Activated naive CD8-positive, alpha-beta T cell treated with anti-CD3 and anti-CD28 coated beads, Interleukin-2, amount 10 ng/mL, durations not matched to agents 7 days and 5 days (primary cell): ENCODE results near the gene MKNK2. TPM values are rescaled to one million over a fixed set of nuclear protein-coding genes. Genes with fewer than 3 reads are reported as not detected.
"Not testable (repeated sequence)": the region's sequence is repeated elsewhere in the genome, so short reads cannot be mapped to it uniquely, and the experiment has no call there.

ENCODE experiments used
- ATAC-seq: fragments of 150-1000 bp; cut with Tn5 transposase; one replicate; pipeline ENCODE4 v1.10.0; 2021; ENCODE audit warnings: low read depth, moderate library complexity
- POLR2A ChIA-PET: fragments of 350-600 bp; sonication (Branson Sonifier 250); formaldehyde crosslinking; loops from one replicate; lab custom pipeline; 2021; ENCODE audit warnings: antibody characterized with exemption; lab: Charles Lee
- DNase-seq: peaks from one replicate; pipeline ENCODE4 v3.0.0; 2021
- H3K27ac Mint-ChIP-seq: one replicate; pipeline ENCODE4 v1.8.0; 2022; ENCODE audit warnings: mild to moderate bottlenecking, mixed read lengths
- H3K27me3 Mint-ChIP-seq: one replicate; pipeline ENCODE4 v1.8.0; 2022; ENCODE audit warnings: mild to moderate bottlenecking, moderate library complexity, mixed read lengths
- H3K36me3 Mint-ChIP-seq: one replicate; pipeline ENCODE4 v1.8.0; 2021; ENCODE audit warnings: mild to moderate bottlenecking, mixed read lengths
- H3K4me1 Mint-ChIP-seq: one replicate; pipeline ENCODE4 v1.8.0; 2021; ENCODE audit warnings: mixed read lengths
- H3K4me3 Mint-ChIP-seq: one replicate; pipeline ENCODE4 v1.8.0; 2022; ENCODE audit warnings: mild to moderate bottlenecking, moderate library complexity, mixed read lengths
- H3K9me3 Mint-ChIP-seq: one replicate; pipeline ENCODE4 v1.8.0; 2021; ENCODE audit warnings: mixed read lengths
- total RNA-seq, 2 experiments: library from RNA; stranded (reverse); gene quantifications; one replicate each; pipeline ENCODE4 v1.2.3, GENCODE V29; 2021

The MKNK2 gene
- total RNA-seq, 2 experiments from 2014 or later: 319 to 341 TPM

GRCh38 chr19:2034729-2035589, 16.1 kb downstream of the MKNK2 start:
- Mint-ChIP-seq H3K4me1 (peaks cover 20% of the 10 kb centered on the region), H3K36me3 (peaks cover 4% of the 10 kb centered on the region), H3K9me3 (peaks cover 1% of the 10 kb centered on the region), H3K27ac (peak overlapping the region; percentile 64), H3K27me3 (no peaks in the 10 kb centered on the region), H3K4me3 (no peak overlapping the region)
- DNase-seq (peak; percentile 73), ATAC-seq (peak; percentile 25)
- POLR2A ChIA-PET: interaction anchor here (0.7 to 4.5 kb wide), 7 partner anchors 7 to 138 kb away, joined by 3 to 32 read pairs (median 4); partner anchors contain the start of gene MKNK2

GRCh38 chr19:2034253-2034652, 16.8 kb downstream of the MKNK2 start:
- ATAC-seq, H3K36me3 Mint-ChIP-seq, H3K9me3 Mint-ChIP-seq, H3K4me3 Mint-ChIP-seq, H3K27ac Mint-ChIP-seq, H3K27me3 Mint-ChIP-seq, DNase-seq: not testable (repeated sequence)
- POLR2A ChIA-PET: interaction anchor here (0.9 to 4.5 kb wide), 4 partner anchors 8 to 57 kb away, joined by 3 to 32 read pairs (median 14); partner anchors contain the start of gene MKNK2
- H3K4me1 Mint-ChIP-seq: peaks cover 20% of the 10 kb centered on the region

- Mint-ChIP-seq H3K27ac (no peak overlapping the region), H3K9me3 (peaks cover 1% of the 10 kb centered on the region), H3K36me3 (no peaks in the 10 kb centered on the region), H3K4me3 (no peak overlapping the region), H3K4me1 (peaks cover 20% of the 10 kb centered on the region), H3K27me3 (no peaks in the 10 kb centered on the region)
- POLR2A ChIA-PET: interaction anchor here (3.6 to 4.5 kb wide), 2 partner anchors 9 to 18 kb away, joined by 24 to 32 read pairs; partner anchors contain the start of gene MKNK2
- no peak for DNase-seq
- ATAC-seq: no peak
These were observed 17.3 kb downstream of the MKNK2 start for GRCh38 chr19:2033825-2034159.

- Mint-ChIP-seq H3K36me3 (no peaks in the 10 kb centered on the region), H3K4me3 (no peak overlapping the region), H3K9me3 (peaks cover 1% of the 10 kb centered on the region), H3K4me1 (peaks cover 22% of the 10 kb centered on the region), H3K27ac (no peak overlapping the region), H3K27me3 (no peaks in the 10 kb centered on the region)
- POLR2A ChIA-PET: interaction anchor here (1.1 to 4.5 kb wide), 3 partner anchors 9 to 19 kb away, joined by 7 to 32 read pairs (median 24); partner anchors contain the start of gene MKNK2
- ATAC-seq: no peak
- DNase-seq: no peak
These were observed 17.8 kb downstream of the MKNK2 start for GRCh38 chr19:2033115-2033824.

GRCh38 chr19:2032296-2032941, 18.6 kb downstream of the MKNK2 start:
- Mint-ChIP-seq H3K4me3 (peak overlapping the region; percentile 66), H3K4me1 (peaks cover 22% of the 10 kb centered on the region), H3K36me3 (no peaks in the 10 kb centered on the region), H3K27ac (peak overlapping the region; percentile 82), H3K9me3 (peaks cover 1% of the 10 kb centered on the region), H3K27me3 (no peaks in the 10 kb centered on the region)
- no peak for DNase-seq
- peak; percentile 51 for ATAC-seq
- POLR2A ChIA-PET: interaction anchor here (0.6 to 4.5 kb wide), 10 partner anchors 10 to 135 kb away, joined by 3 to 32 read pairs (median 5); partner anchors contain the start of gene MKNK2

- Mint-ChIP-seq H3K27me3 (peaks cover 2% of the 10 kb centered on the region), H3K4me3 (no peak overlapping the region), H3K4me1 (peaks cover 8% of the 10 kb centered on the region), H3K9me3 (peaks cover 4% of the 10 kb centered on the region), H3K27ac (no peak overlapping the region), H3K36me3 (no peaks in the 10 kb centered on the region)
- ATAC-seq (no peak), DNase-seq (no peak)
- POLR2A ChIA-PET: no interaction called here
These were observed 23.7 kb downstream of the MKNK2 start for GRCh38 chr19:2027361-2027760.

GRCh38 chr19:2026770-2027169, 24.3 kb downstream of the MKNK2 start:
- Mint-ChIP-seq H3K4me3 (no peak overlapping the region), H3K4me1 (peaks cover 3% of the 10 kb centered on the region)

GRCh38 chr19:2022289-2022688, 28.8 kb downstream of the MKNK2 start:
- Mint-ChIP-seq H3K4me1 (peaks cover 9% of the 10 kb centered on the region), H3K9me3 (peaks cover 4% of the 10 kb centered on the region), H3K27me3 (peaks cover 2% of the 10 kb centered on the region), H3K4me3 (no peak overlapping the region), H3K27ac (no peak overlapping the region), H3K36me3 (no peaks in the 10 kb centered on the region)
- ATAC-seq (no peak), DNase-seq (no peak)
- POLR2A ChIA-PET: no interaction called here

More at GRCh38 chr19:2026770-2027169, 24.3 kb downstream of the MKNK2 start:
- ATAC-seq (no peak), DNase-seq (no peak)
- POLR2A ChIA-PET: no interaction called here
- peaks cover 4% of the 10 kb centered on the region for H3K9me3 Mint-ChIP-seq
- no peaks in the 10 kb centered on the region for H3K36me3 Mint-ChIP-seq
- H3K27ac Mint-ChIP-seq: no peak overlapping the region
- peaks cover 2% of the 10 kb centered on the region for H3K27me3 Mint-ChIP-seq

- Mint-ChIP-seq H3K36me3 (no peaks in the 10 kb centered on the region), H3K9me3 (peaks cover 4% of the 10 kb centered on the region), H3K4me1 (peaks cover 9% of the 10 kb centered on the region), H3K27me3 (peaks cover 2% of the 10 kb centered on the region), H3K27ac (no peak overlapping the region), H3K4me3 (no peak overlapping the region)
- DNase-seq: no peak
- POLR2A ChIA-PET: no interaction called here
- no peak for ATAC-seq
These were observed 29.4 kb downstream of the MKNK2 start for GRCh38 chr19:2021453-2022140.

GRCh38 chr19:2018752-2019151, 32.3 kb downstream of the MKNK2 start:
- no peak overlapping the region for H3K27ac Mint-ChIP-seq
- H3K36me3 Mint-ChIP-seq: no peaks in the 10 kb centered on the region
- no peak overlapping the region for H3K4me3 Mint-ChIP-seq
- peaks cover 12% of the 10 kb centered on the region for H3K4me1 Mint-ChIP-seq
- POLR2A ChIA-PET: interaction anchor here (0.6 to 2.2 kb wide), 6 partner anchors 13 to 136 kb away, joined by 3 to 10 read pairs (median 6); no protein-coding TSS in a partner anchor
- ATAC-seq: no peak
- DNase-seq: no peak
- no peaks in the 10 kb centered on the region for H3K27me3 Mint-ChIP-seq
- H3K9me3 Mint-ChIP-seq: peaks cover 1% of the 10 kb centered on the region

GRCh38 chr19:2016041-2016807, 34.8 kb downstream of the MKNK2 start:
- ATAC-seq (peak; percentile 49), DNase-seq (no peak)
- no peaks in the 10 kb centered on the region for H3K9me3 Mint-ChIP-seq
- H3K27me3 Mint-ChIP-seq: no peaks in the 10 kb centered on the region
- peaks cover 10% of the 10 kb centered on the region for H3K36me3 Mint-ChIP-seq
- peaks cover 12% of the 10 kb centered on the region for H3K4me1 Mint-ChIP-seq
- no peak overlapping the region for H3K27ac Mint-ChIP-seq
- H3K4me3 Mint-ChIP-seq: peak overlapping the region; percentile 70
- POLR2A ChIA-PET: interaction anchor here (0.6 kb wide), 1 partner anchor 137 kb away, joined by 3 read pairs; no protein-coding TSS in a partner anchor

GRCh38 chr19:2015608-2015950, 35.5 kb downstream of the MKNK2 start, which contains the start of gene BTBD2:
Gene BTBD2, minus strand, starts transcription at chr19:2015714. Its CDS starts 11 bp downstream, at chr19:2015703.
- H3K27me3 Mint-ChIP-seq: no peaks in the 10 kb centered on the region
- H3K27ac Mint-ChIP-seq: peak within 1 kb of the TSS; percentile 54
- DNase-seq (no peak), ATAC-seq (no peak)
- POLR2A ChIA-PET: no interaction called here
- peaks cover 12% of the 10 kb centered on the region for H3K4me1 Mint-ChIP-seq
- no peaks in the 10 kb centered on the region for H3K9me3 Mint-ChIP-seq
- H3K36me3 Mint-ChIP-seq: peaks cover 14% of the 10 kb centered on the region
- peak within 1 kb of the TSS; percentile 81 for H3K4me3 Mint-ChIP-seq
